Measurements from ENCODE around the gene ZNF592.

Gene ZNF592

GRCh38 chr15:84817466-84818081 lies 69.2 kb downstream of the ZNF592 start:
- no peak for DNase-seq (ENCODE audit: low spot score)
- TF ChIP-seq, protein P1, sequence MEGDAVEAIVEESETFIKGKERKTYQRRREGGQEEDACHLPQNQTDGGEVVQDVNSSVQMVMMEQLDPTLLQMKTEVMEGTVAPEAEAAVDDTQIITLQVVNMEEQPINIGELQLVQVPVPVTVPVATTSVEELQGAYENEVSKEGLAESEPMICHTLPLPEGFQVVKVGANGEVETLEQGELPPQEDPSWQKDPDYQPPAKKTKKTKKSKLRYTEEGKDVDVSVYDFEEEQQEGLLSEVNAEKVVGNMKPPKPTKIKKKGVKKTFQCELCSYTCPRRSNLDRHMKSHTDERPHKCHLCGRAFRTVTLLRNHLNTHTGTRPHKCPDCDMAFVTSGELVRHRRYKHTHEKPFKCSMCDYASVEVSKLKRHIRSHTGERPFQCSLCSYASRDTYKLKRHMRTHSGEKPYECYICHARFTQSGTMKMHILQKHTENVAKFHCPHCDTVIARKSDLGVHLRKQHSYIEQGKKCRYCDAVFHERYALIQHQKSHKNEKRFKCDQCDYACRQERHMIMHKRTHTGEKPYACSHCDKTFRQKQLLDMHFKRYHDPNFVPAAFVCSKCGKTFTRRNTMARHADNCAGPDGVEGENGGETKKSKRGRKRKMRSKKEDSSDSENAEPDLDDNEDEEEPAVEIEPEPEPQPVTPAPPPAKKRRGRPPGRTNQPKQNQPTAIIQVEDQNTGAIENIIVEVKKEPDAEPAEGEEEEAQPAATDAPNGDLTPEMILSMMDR (IDR thresholded peaks at IDR 0.05; ENCODE audit: extremely low read depth, missing control alignments): no peak

DNA sequence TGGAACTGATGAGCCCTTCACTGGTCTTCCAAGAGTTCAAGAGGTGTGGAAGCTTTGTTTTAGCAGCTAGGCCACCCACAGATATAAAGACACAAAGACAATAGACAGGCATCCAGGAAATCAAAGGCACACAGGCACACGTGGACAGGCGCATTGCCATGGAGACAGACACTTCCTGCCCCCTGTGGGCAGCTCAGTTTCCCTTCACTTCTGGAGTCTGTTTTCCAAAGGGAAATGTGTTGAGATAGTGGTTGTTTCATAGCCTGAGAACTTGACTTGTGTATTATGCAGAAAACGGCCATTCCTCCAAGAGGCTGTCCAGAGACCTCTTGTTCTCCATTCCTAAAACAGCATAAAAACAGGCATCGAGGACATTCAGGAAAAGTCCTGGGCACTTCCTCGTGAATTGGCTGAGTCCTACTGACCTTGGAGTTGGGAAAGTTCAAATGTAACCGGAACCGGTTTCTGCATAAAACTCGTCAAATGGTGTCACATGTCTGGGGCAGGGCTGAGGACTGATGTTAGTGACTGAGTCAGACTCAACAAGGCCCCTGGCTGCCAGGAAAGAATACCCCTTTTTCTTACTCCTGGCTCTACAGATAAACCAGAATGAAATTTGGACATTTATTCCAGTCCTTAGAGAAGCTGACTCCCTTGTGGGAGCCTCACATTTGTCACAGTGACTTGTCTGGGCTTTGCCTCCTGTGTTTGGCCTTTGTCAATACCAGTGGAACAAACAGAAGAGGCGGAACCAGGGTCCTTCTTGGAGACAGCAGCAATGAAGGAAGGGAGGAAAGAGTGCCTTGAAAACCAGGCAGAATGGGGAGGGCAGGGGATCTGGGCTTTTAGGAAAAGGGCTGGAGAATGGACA lies 70.1 kb downstream of the ZNF592 start:
- TF ChIP-seq, protein P1 (IDR thresholded peaks at IDR 0.05; ENCODE audit: extremely low read depth, missing control alignments): no peak
- no peak for DNase-seq (ENCODE audit: low spot score)

GRCh38 chr15:84819291-84819768 lies 70.9 kb downstream of the ZNF592 start:
- no peak for DNase-seq (ENCODE audit: low spot score)
- TF ChIP-seq, protein P1 (IDR thresholded peaks at IDR 0.05; ENCODE audit: extremely low read depth, missing control alignments): no peak

DNA sequence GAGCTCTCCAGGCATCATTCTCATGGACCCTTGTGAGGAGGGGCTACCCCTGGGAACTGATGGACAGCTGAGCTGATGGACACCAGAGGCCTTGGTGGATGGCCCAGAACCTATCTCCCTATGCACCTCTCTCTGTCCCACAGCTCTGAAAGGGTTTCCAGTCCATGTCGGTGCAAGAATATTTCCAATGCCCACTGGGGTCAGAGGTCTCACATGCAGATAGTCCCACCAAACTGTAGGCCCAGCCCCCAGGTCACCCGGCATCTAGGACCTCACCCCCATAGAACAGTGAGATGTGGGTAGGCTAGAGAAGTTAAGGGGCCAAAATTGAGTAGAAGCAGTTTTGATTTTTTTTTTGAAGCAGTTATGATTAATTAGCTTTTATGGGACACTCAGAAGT lies 71.4 kb downstream of the ZNF592 start:
- DNase-seq (ENCODE audit: low spot score): no peak
- TF ChIP-seq, protein P1 (IDR thresholded peaks at IDR 0.05; ENCODE audit: extremely low read depth, missing control alignments): no peak

DNA sequence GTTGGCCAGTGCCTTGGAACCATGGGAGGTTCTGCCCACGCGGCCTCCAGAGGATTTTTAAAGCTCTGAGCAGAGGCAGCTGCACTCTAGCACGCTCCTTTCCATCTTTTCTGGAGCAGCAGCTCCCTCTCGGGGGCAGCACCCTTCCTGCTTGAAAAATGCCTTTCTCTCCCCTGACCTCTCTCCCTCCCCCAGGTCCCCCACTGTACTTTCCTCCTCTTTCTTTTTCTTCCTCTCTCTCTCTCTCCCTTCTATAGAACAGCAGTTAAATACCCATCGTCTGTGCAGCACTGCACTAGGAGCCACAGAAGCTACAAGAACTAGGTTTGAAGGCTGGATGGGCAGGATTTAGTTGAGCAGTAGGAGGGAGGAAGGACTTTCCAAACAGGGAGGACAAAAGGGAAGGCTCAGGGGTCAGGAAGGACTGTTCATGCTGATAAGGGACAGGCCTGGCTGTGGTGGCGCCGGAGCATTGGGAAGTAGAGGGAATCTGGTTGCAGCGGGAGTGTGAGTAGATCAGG lies 73.2 kb downstream of the ZNF592 start:
- TF ChIP-seq, protein P1 (IDR thresholded peaks at IDR 0.05; ENCODE audit: extremely low read depth, missing control alignments): no peak
- no peak for DNase-seq (ENCODE audit: low spot score)

- TF ChIP-seq, protein P1 (IDR thresholded peaks at IDR 0.05; ENCODE audit: extremely low read depth, missing control alignments): no peak
- no peak for DNase-seq (ENCODE audit: low spot score)
Observed at GRCh38 chr15:84822653-84823281, 74.4 kb downstream of the ZNF592 start.
